22Rv1 (cell line): ENCODE results near the gene TRANK1.
A peak's percentile ranks its signal among the peaks of the same experiment; 100 is the strongest.
"Not testable (repeated sequence)": the region's sequence is repeated elsewhere in the genome, so short reads cannot be mapped to it uniquely, and the experiment has no call there.

ENCODE experiments used
- H3K27ac ChIP-seq: fragments of 450-650 bp; 2 replicates; pipeline ENCODE4 v1.5.1; 2017
- CTCF ChIP-seq: fragments of 450-650 bp; IDR thresholded peaks from 2 replicates; pipeline ENCODE4 v1.5.1; 2017; ENCODE audit warnings: mild to moderate bottlenecking
- ZFX ChIP-seq: fragments of 450-650 bp; IDR thresholded peaks from 2 replicates; pipeline ENCODE4 v1.6.1; 2017; ENCODE audit warnings: antibody characterized with exemption, borderline replicate concordance

Gene TRANK1

GRCh38 chr3:36956155-36956554 lies 11.3 kb upstream of the TRANK1 start:
- H3K27ac ChIP-seq, result no peak overlapping the region
- TF ChIP-seq CTCF, result no peak
- TF ChIP-seq ZFX, result no peak

- no peak overlapping the region for H3K27ac ChIP-seq
- TF ChIP-seq ZFX, result no peak
- TF ChIP-seq CTCF, result no peak
Observed at GRCh38 chr3:36954452-36955134, 9.7 kb upstream of the TRANK1 start.

GRCh38 chr3:36947814-36948213 lies 3.0 kb upstream of the TRANK1 start:
- H3K27ac ChIP-seq, result not testable (repeated sequence)

GRCh38 chr3:36945333-36945980 lies 603 bp upstream of the TRANK1 start:
- TF ChIP-seq ZFX (no peak), CTCF (no peak)
- H3K27ac ChIP-seq, result peak overlapping the region; percentile 71

GRCh38 chr3:36944012-36944640 lies 728 bp downstream of the TRANK1 start:
- TF ChIP-seq ZFX (no peak), CTCF (peak; percentile 19; the same call in 1 of the 2 replicates)
- peak overlapping the region; percentile 71 for H3K27ac ChIP-seq

GRCh38 chr3:36943601-36944000 lies 1.3 kb downstream of the TRANK1 start:
- H3K27ac ChIP-seq, result peak overlapping the region; percentile 71
- no peak for TF ChIP-seq ZFX
- no peak for TF ChIP-seq CTCF

- TF ChIP-seq CTCF (no peak), ZFX (no peak)
- H3K27ac ChIP-seq, result no peak overlapping the region
Observed at GRCh38 chr3:36942638-36943248, 2.1 kb downstream of the TRANK1 start.
